GM10266 (cell line): ENCODE results near the gene C1orf210.

Experiments used
- DNase-seq: peaks from one replicate; pipeline ENCODE4 v3.0.0; 2012; ENCODE audit errors: extremely low spot score
- CTCF ChIP-seq: IDR thresholded peaks from 2 replicates; pipeline ENCODE4 v1.5.1; 2012; ENCODE audit warnings: mild to moderate bottlenecking, low read depth; ENCODE audit not compliant: control insufficient read depth, insufficient read depth; ENCODE audit errors: missing control alignments

Gene C1orf210

DNA sequence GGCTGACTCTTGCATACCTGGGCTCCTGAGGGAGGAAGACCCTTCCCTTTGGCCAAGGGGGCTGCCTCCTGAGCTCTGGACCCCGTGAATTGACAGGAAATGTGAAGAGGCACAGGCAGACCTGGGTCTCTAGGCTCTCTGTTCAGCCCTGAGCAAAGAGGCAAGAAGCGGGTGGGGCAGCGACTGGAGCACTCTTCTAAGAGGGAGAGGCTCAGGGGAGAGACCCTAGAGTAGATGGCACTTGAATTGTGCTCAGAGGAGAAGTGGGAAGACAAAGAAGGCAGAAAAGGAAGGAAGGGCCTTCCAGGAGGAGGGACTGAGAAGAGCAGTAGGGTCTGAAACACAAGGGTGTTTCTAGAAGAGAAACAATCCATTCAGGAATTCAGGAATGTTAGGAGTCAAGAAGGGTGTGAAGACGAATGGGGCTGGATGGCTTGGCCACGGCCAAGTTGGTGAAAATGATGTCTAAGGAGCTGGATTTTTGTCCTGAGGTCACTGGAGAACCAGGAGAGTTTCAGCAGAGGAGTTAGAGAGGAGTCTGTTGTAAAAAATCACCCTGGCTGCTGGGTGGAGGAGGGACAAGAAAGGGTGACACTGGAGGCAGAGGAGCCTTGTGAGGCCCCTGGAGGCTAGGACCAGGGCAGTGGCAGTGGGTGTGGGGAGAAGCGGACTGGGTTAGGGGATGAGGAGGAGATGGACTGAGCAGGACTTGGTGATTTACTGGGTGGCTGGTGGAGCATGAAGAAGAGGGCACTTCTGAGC, 20.7 kb upstream of the C1orf210 start:
- TF ChIP-seq CTCF, result no peak
- no peak for DNase-seq

DNA sequence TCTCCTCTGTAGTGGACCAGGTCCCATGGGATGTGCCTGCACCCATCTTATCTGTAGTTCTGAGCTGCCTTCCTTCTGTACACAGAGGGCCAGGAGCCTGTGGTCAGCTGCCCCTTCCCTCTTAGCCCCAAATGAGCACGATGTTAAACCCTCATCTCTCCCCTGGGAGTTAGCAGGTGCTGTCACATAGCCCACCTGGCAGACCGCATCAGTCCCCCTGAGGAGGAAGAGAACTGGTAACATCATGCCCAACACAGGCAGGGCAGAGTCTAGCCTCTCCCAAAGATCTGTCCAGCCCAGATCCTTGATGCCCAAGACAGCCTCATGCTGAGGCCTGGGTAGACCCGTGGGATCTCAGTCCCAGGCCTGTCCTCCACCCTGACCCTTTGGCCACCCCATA, 20.1 kb upstream of the C1orf210 start:
- no peak for DNase-seq

GRCh38 chr1:43304771-43305300, 19.5 kb upstream of the C1orf210 start:
- TF ChIP-seq CTCF, result no peak
- DNase-seq, result no peak

More for the DNA sequence above, 20.1 kb upstream of the C1orf210 start:
- TF ChIP-seq CTCF, result no peak

GRCh38 chr1:43304314-43304681, 18.9 kb upstream of the C1orf210 start:
- no peak for DNase-seq
- TF ChIP-seq CTCF, result no peak

- TF ChIP-seq CTCF, result no peak
- DNase-seq, result no peak
Measured at GRCh38 chr1:43303471-43304313, 18.3 kb upstream of the C1orf210 start.

DNA sequence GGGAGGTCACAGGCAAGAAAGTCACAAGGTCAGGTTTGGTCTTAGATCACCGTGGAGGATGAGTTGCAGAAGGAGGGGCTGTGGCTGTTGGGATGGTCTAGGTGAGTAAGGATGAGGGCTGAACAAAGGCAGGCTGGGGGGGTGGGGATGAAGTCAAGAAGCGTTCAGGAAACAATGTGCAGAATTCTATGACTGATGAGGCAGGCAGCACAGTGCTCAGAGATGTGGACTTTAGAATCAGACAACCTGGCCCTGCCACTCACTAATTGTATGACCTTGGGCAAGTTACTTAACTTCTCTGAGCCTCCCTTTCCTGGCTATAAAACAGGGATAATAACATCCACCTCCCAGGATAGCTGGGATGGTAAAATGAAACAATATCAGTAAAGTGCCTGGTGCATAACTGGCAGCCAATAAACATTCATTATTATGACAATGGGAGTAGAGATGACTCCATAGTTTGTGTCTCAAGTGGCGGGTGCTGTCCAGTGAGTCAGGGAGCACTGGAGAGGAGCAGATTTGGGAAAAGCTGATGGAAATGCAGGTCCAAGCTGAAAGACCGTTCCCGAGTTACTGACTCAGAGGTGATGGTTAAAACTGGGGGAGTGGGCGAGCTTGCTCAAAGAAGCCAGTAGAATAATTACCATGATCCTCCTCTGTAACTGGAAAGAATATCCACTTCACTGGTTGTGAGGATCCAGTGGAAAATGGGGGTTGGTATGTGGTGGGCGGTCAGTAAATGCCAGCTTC, 17.5 kb upstream of the C1orf210 start:
- DNase-seq, result no peak

More for the DNA sequence above, 17.5 kb upstream of the C1orf210 start:
- TF ChIP-seq CTCF, result no peak
